AG04449 (cell line): Measurements from ENCODE around the gene DLST.

Source experiments
- CTCF ChIA-PET: fragments of 350-600 bp; formaldehyde crosslinking; extraction: SDS; loops from one replicate; lab custom pipeline; 2021; ENCODE audit warnings: antibody characterized with exemption; lab: Yijun Ruan, JAX
- POLR2A ChIA-PET: fragments of 400-600, 350-600 bp; formaldehyde crosslinking; extraction: SDS; loops from one replicate; lab custom pipeline; 2020; ENCODE audit warnings: antibody characterized with exemption, inconsistent platforms; lab: Yijun Ruan, JAX
- DNase-seq: peaks from one replicate; pipeline ENCODE4 v3.0.0-alpha.2; 2010; ENCODE audit warnings: low read depth, low spot score
- H3K4me3 ChIP-seq: 2 replicates; pipeline ENCODE4 v1.5.1; 2011; ENCODE audit warnings: low read depth, mild to moderate bottlenecking, control low read depth, low read length
- TF ChIP-seq, protein P1 (sequence below): IDR thresholded peaks from one replicate; pipeline ENCODE4 v1.5.1; 2011; ENCODE audit warnings: mild to moderate bottlenecking, moderate library complexity, low read length, control low read depth, inconsistent platforms; ENCODE audit not compliant: insufficient read depth; ENCODE audit errors: missing control alignments

Gene DLST

DNA sequence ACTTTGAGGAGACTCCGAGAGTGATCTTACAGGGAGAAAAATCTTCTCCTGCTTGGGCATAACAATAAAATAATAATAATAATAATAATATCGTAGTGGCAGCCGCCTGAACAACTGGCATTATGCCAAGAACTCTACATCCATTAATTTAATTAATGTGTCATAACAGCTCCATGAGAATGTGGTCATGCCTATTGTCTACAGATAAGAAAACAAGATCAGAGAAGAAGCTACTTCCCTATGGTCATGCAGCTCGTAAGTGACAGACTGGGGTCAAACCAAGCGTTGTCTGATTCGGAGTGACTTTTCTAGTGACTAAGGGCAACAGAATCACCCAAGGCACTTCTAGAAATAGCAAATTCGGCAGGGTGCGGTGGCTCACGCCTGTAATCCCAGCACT, 17.5 kb upstream of the DLST start:
- TF ChIP-seq, protein P1, sequence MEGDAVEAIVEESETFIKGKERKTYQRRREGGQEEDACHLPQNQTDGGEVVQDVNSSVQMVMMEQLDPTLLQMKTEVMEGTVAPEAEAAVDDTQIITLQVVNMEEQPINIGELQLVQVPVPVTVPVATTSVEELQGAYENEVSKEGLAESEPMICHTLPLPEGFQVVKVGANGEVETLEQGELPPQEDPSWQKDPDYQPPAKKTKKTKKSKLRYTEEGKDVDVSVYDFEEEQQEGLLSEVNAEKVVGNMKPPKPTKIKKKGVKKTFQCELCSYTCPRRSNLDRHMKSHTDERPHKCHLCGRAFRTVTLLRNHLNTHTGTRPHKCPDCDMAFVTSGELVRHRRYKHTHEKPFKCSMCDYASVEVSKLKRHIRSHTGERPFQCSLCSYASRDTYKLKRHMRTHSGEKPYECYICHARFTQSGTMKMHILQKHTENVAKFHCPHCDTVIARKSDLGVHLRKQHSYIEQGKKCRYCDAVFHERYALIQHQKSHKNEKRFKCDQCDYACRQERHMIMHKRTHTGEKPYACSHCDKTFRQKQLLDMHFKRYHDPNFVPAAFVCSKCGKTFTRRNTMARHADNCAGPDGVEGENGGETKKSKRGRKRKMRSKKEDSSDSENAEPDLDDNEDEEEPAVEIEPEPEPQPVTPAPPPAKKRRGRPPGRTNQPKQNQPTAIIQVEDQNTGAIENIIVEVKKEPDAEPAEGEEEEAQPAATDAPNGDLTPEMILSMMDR: no peak
- no peak for DNase-seq
- POLR2A ChIA-PET: no interaction called here
- CTCF ChIA-PET: interaction anchor here (0.5 to 20.7 kb wide), 7 partner anchors 9 to 224 kb away, joined by 3 to 689 read pairs (median 8); partner anchors contain the start of genes DLST, PROX2 and ZC2HC1C
- no peak overlapping the region for H3K4me3 ChIP-seq

DNA sequence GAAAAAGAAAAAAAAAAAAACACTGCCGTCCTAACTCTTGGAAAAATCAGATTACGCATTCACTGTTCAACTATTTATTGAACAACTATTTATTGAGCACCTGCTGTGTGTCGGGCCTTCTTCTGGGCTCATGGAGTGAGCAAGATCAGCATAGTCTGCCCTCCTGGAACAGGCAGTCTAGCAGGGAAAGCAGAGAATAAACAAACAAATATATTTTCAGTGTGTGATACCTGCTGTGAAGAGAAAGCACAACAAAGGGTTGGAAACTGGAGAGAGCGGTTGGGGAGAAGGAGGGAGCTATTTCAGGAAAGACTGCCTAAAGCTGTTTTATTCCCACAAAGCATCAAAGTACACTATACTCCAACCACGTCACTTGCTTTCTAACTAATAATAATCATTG, 16.6 kb upstream of the DLST start:
- CTCF ChIA-PET: interaction anchor here (1.5 to 20.7 kb wide), 3 partner anchors 10 to 35 kb away, joined by 4 to 689 read pairs (median 568); partner anchors contain the start of genes DLST and PROX2

DNA sequence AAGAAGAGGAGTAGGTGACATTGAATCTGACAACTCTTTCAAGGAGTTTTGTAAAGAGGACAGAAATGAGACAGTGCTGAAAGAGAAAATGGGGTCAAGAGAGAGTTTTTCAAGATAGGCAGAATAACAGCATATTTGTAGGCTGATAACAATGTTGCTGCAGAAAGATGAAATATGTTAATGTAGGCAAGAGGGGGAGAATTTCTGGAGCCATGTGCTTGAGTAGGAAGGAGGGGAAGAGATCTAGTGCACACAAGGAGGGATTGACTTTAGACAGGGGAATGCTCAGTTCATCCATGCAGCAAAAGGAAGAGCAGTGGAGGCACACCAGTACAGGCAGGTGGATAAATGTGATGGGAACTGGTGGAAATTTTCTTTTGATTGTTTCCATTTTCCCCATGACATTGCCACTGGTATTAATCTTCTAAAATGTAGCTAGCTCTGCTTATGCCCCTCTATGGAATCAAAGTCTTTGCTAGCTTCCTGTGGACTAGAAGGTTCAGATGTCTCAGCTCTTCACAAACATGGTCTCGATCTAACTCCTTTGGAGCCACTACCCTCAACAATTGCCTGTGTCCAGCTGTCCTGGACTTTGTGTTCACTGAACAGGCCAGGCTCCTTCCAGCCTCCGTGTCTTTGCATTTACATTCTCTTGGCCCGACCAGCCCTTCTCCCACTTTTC, 14.9 kb upstream of the DLST start:
- H3K4me3 ChIP-seq: no peak overlapping the region
- POLR2A ChIA-PET: no interaction called here
- no peak for DNase-seq
- CTCF ChIA-PET: interaction anchor here (1.2 to 20.7 kb wide), 5 partner anchors 5 to 40 kb away, joined by 3 to 568 read pairs (median 27); partner anchors contain the start of genes DLST and PROX2
- TF ChIP-seq, protein P1: no peak

More for the DNA sequence above, 16.6 kb upstream of the DLST start:
- DNase-seq: no peak
- POLR2A ChIA-PET: no interaction called here
- TF ChIP-seq, protein P1: no peak
- no peak overlapping the region for H3K4me3 ChIP-seq

DNA sequence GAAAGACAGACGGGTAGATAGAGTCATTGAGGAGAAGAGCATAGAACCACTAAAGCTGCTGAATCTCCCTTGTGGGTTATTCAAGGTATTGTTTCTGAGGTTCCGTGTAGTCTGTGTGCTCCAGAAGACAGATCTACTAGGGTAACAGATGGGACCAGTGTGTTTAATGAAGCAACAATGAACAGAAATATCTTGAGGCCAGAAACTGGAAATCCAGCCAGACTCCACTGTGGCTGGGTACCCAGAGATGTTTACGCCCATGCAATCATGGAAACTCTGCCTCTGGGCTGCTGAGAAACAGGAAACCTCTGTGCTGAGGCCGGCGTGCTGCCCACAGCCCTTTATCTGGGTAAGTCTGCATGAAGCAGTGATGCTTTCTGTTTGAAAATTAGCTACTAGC, 14.0 kb upstream of the DLST start:
- ChIA-PET POLR2A (no interaction called here), CTCF (interaction anchor here (1.2 to 20.7 kb wide), 6 partner anchors 6 to 221 kb away, joined by 3 to 568 read pairs (median 20); partner anchors contain the start of genes DLST and PROX2)
- TF ChIP-seq, protein P1: no peak
- no peak for DNase-seq
- H3K4me3 ChIP-seq: no peak overlapping the region

DNA sequence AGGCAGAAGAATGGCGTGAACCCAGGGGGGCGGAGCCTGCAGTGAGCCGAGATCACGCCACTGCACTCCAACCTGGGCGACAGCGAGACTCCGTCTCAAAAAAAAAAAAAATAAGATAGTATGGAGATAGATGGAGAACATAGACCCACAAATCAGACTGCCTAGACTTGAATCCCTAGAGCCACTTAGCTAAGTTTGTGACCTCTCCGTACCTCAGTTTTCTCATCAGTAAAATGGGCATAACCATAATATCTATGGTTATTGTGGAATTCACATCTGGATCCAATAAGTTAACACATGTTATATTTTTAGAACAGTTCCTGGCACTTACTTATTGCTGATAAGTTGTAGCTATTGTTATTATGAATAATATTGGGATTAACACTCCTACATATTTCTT, 13.0 kb upstream of the DLST start:
- POLR2A ChIA-PET: no interaction called here
- CTCF ChIA-PET: interaction anchor here (0.8 to 20.7 kb wide), 6 partner anchors 7 to 220 kb away, joined by 3 to 568 read pairs (median 20); partner anchors contain the start of genes DLST and PROX2
- TF ChIP-seq, protein P1: no peak
- no peak overlapping the region for H3K4me3 ChIP-seq
- no peak for DNase-seq

DNA sequence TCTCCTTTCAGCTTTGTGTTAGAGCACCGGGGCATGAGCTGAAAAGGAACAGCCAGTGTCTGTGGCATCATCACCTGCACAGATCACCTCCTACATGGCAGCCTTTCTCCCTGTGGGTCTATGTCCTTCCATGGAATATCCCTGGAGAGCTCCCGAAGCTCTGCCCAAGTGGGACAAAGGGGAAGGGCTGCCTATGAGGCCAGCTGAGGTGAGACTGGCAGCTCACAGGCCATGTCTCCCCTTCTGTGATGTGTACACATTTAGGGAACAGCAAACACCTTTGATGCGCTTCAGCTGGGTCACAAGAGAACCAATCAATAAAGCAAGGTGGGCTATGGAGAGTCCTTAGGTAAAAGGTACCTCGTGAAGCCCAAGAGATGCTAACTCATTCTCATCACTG, 9.9 kb upstream of the DLST start:
- TF ChIP-seq, protein P1: no peak
- no peak for DNase-seq
- CTCF ChIA-PET: interaction anchor here (0.7 to 20.7 kb wide), 6 partner anchors 5 to 219 kb away, joined by 3 to 568 read pairs (median 23); partner anchors contain the start of genes DLST and PROX2
- H3K4me3 ChIP-seq: no peak overlapping the region
- POLR2A ChIA-PET: no interaction called here
